ENCODE results near the gene HLA-DOB. TPM values are rescaled to one million over a fixed set of nuclear protein-coding genes. Genes with fewer than 3 reads are reported as not detected.
"Not testable (repeated sequence)": the region's sequence is repeated elsewhere in the genome, so short reads cannot be mapped to it uniquely, and the experiment has no call there.

Gene HLA-DOB
- total RNA-seq, 1 donor from 2014 or later = 1.9 TPM

DNA sequence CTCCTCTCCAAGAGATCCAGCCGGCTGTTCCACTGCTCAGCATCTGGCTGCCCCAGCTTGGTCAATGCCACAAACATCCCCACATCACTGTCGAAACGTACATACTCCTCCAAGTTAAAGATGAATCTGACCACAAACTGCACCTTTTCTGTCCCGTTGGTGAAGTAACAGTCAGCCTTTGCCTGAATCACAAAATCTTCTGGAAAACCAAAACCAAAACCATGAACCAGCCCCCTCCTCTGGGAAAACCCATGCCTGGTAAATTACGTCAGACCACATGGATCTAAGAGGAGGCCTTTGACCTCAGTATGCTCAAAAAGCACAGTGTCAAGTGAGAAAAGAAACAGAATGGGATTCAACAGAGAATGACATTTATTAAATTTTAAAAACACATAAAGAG lies 1.7 kb downstream of the HLA-DOB start:
- DNase-seq (ENCODE audit: low spot score) = no peak

DNA sequence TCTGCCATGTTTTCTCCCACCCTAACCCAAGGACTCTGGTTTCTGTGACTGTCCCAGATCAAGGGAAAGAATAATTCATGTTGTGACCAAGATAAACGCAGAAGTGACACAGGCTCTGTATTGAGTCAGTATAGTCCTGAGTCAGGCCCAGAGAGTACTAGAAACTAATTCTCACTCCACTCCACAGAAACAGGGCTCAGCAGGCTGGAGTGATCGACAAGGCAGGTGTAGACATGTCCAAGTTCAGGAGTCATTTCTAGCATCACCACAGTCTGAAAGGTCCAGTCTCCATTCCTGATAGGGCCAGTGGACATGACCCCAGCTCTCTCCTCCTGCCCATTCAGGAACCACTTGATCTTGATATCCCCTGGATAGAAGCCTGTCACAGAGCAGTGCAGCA lies 2.7 kb downstream of the HLA-DOB start:
- DNase-seq (ENCODE audit: low spot score) = no peak

DNA sequence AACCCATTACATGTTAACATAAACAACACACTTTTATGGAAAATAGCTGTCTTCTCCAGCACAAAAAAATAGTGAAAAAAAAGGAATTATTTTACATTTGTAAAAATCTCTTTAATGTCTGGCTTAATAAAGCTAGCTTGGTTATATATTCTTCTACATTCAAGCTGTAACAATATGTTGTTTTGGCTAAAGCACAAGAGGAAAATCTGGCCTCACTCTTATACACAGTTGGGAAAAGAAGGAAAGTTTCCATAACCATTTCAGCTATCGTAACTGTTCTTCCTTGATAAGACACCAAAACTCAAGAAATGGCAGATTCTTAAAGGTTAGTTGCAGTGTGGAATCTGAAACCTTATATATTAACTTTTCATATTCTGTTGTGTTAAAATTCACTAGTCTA lies 7.6 kb downstream of the HLA-DOB start:
- DNase-seq (ENCODE audit: low spot score) = no peak

DNA sequence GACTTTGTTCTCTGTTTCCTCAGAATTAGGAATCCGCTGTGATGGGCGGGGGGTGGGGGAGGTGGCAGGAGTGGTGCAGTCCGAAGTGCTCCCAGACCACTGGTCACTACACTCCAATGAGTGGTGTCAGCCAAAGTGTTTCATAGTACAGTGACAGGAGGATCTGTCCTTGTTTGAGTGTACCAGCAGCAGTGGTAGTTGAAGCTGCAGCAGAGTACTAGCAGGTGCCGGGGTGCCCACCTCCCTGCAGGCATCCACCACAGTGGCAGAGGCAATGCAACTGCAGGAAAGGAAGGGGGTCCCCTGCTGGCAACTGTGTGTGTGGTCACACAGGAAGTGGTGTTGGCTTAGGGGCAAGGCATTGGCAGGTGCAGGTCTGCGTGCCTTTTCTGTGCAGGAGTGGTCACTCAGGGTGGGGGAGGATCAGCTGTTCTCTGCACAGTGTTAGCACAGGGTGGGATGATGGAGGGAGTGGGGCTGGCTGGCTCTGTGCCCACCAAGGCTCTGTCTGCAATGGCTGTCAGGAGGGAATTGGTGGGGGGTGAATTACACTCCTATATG lies 9.7 kb downstream of the HLA-DOB start:
- DNase-seq (ENCODE audit: low spot score) = no peak

DNA sequence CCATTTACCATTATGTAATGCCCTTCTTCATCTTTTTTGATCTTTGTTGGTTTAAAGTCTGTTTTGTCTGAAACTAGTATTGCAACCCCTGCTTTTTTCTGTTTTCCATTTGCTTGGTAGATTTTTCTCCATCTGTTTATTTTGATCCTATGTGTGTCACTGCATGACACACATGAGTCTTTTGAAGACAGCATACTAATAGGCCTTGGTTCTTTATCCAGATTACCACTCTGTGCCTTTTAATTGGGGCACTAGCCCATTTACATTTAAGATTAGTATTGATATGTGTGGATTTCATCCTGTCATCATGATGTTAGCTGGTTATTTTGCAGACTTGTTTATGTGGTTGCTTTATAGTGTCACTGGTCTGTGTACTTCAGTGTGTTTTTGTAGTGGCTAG lies 11.4 kb downstream of the HLA-DOB start:
- not testable (repeated sequence) for DNase-seq (ENCODE audit: low spot score)

DNA sequence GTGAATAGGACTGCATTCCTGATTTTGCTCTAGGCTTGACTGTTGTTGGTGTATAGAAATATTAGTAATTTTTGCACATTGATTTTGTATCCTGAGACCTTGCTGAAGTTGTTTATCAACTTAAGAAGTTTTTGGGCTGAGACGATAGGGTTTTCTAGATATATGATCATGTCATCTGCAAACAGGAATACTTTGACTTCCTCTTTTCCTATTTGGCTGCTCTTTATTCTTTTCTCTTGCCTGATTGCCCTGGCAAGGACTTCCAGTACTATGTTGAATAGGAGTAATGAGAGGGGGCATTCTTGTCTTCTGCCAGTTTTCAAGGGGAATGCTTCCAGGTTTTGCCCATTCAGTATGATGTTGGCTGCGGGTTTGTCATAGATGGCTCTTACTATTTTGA lies 13.4 kb downstream of the HLA-DOB start:
- DNase-seq (ENCODE audit: low spot score) = no peak

DNA sequence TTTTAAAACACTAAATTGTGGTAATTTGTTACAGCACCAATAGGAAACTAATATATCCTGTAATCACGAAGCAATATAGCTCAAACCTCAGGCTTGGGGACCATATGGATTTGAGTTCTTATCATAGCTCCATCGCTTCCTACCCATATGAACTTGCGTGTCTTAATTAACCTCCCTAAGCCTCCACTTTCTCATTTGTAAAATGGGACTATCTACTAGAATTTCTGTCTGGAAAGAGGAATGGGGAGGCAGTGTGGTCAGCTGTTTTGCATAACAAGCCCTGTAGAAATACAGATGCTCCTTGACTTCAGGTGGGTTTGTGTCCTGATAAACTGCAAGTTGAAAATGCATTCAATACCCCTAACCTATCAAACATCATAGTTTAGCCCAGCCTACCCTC lies 17.1 kb downstream of the HLA-DOB start:
- DNase-seq (ENCODE audit: low spot score) = no peak

DNA sequence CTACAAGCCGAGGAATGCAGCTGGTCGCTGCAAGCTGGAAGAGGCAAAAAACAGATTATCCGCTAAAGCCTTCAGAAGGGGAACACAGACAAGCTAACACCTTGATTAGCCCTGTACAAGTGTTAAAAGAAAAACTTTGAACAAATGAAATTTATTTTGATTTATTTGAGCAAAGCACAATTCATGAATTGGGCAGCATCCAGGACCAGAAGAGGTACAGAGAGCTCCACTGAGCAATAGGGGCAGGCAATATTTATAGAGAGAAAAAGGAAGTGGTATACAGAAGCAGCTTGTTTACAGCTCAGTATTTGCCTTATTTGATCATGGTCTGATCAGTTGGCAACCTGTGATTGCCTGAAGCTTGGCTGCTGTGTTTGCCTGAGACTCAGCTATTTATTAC lies 17.6 kb downstream of the HLA-DOB start:
- DNase-seq (ENCODE audit: low spot score) = no peak

DNA sequence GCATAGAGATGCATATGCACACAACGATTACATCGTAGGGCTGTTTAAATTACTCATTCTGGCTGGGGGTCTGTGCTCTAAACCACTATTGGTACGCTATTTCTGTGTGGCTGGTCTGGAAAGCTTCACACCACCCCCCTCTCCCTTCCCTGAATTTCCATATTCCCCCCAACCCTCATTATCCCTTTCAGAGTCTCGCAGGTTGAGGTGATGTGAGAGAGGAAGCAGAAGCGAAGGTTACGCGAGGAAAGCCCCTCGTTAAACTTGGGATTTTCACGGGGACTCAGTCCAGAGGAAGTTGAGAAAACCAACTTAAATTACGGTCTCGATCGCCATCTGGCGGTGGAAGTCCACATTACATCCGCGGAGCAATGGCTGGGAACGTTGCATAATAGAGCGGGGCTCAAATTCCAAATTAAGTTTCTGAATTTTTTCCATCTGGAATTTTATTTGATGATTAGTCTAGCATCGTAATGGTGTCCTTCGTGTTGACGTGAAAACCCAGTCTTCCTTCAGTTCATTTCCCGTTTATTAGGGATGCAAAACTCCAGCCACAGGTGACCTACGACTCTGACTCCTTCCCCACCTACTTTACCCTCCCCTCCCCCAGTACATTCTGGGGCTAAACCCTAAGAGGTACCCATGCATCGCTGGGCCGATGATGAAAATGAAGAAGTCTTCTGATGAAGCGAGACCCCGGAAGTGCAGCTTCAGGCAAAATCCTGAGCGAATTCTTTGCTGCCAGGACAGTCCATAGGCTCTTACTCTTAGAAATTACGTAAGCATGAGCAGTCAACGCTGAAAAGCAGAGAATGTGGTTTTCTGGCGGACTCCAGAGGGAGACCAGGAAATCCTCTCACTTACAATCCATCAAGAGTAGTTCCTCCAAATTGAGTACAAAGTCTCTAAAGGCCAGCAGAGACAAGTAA lies 19.7 kb downstream of the HLA-DOB start:
- peak; percentile 82 for DNase-seq (ENCODE audit: low spot score)

DNA sequence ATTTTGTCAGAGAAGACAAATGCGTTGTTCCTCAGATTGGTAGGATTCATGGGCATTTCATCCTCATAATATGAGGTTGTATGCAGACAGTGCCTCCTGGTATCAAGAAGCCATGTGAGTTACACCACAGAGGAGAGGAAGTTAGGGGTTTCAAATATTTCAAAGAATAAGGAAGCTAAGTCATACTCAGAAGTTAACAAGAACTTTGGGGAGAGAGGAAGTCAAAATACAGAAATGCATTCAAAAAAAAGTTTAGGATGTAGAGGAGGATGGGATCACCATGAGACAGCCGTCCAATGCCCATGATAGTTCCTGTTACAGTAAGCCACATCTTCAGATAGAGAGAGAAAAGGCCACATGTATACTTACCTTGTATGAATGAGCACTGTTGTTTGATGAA lies 22.3 kb downstream of the HLA-DOB start:
- DNase-seq (ENCODE audit: low spot score) = no peak

DNA sequence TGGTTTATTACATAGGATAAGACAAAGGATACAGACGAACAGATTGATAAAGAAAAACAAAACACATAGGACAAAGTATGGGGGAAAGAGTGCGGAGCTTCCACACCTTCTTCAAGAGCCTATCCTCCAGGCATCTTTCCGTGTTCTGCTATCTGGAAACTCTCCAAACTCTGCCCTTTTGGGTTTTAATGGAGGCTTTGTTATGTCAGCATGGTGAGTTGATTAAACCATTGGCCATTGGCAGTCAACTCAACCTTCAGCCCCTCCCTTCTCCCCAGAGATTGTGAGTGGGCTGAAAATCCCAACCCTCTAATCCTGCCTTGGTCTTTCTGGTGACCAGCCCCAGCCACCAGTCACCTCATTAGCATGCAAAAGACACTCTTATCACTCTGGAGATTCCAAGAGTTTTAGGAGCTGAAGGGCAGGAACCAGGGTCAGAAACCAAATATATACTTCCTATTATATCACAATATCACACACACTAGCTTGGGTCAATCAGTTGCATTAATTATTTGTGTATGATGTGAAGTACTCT lies 23.8 kb downstream of the HLA-DOB start:
- DNase-seq (ENCODE audit: low spot score) = no peak

DNA sequence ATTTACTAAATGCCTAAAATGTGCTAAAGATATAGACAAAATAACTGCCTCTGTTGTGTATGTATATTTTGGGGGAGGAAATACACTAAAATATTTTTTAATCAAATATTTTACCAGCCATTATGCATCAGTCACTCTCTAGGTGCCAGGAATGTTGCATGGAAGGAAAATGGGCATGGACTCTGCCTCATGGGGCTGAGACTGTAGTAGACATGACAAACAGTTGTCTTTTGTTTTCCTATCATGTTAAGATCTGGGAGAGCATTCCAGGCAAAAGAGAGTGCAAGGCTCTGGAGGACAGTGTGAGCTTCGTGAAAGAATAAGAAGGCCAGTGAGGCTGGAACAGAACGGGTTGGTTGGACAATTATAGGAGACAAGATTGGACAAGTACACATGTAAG lies 26.5 kb downstream of the HLA-DOB start:
- DNase-seq (ENCODE audit: low spot score) = no peak

DNA sequence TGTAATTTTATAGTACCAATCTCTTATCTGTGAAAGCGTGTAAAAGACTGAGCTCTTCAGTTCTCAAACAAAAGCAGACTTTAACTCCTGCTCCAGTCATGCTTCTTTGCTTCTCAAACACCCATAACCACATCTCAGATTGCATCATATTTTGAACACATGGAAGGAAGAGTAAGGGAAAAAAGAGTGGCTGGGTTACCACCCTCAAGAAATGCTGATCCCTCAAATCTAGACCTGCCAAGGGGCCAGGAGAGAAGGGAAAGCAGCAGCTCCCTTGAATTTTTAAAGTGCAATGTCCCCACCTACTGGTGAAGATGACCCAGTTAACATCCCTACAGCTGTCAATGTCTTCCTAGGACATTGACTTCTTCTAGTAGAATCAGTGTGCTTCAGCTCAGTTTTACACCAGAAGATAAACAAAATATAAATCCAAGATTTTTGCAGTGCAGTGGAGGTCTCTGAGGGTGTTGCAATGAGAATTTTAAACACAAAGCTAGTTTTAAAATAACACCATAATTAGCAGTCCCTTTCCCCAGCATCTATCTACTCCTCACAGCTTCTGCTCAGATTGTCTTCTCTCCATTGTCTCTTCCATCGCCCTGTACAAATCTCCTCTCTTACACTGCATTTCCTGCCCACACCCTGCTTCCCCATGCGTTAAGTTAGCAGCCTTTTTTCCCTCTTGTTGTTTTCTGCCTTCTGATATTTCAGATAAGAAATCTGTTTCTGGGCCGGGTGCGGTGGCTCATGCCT lies 30.8 kb downstream of the HLA-DOB start:
- DNase-seq (ENCODE audit: low spot score) = peak; percentile 46

DNA sequence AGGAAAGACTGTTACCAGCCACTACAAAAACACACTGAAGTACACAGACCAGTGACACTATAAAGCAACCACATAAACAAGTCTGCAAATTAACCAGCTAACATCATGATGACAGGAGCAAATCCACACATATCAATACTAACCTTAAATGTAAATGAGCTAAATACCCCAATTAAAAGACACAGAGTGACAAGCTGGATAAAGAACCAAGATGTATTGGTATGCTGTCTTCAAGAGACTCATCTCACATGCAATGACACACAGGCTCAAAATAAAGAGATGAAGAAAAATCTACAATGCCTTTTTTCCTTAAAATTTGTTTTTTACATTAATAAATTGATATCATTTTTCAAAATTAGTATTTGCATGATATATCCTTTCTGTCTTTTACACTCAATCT lies 33.9 kb downstream of the HLA-DOB start:
- DNase-seq (ENCODE audit: low spot score) = not testable (repeated sequence)

DNA sequence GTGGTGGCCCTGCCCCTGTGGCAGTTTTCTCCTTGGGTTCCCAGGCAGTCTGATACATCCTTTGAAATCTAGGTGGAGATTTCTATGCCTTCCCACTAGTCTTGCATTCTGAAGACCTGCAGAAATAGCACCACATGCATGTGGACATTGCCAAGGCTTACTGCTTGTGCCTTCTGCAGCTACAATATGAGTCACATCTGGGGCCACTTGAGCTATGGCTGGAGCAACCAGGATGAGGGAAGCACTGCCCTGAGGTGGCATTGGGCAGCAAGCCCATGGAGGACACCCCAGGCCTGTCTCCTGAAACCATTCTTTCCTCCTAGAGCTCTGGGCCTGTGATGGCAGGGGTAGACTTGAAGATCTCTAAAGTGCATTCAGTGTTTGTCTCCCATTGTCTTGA lies 37.8 kb downstream of the HLA-DOB start:
- no peak for DNase-seq (ENCODE audit: low spot score)

DNA sequence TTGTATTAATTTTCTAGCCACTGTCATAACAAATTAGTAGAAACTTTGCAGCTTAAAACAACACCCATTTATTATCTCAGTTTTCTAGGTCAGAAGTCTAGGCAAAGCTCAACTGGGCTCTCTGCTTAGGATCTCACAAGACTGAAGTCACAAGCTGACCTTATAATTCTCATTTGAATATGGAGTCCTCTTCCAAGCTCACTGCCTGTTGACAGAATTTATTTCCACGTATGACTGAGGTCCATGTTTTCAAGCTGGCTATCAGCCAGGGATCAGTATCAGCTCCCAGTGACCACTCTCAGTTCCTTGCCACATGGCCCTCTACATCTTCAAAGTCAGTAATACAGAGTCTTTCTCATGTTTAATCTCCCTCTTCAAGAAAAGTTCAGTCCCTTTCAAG lies 41.7 kb downstream of the HLA-DOB start:
- no peak for DNase-seq (ENCODE audit: low spot score)

DNA sequence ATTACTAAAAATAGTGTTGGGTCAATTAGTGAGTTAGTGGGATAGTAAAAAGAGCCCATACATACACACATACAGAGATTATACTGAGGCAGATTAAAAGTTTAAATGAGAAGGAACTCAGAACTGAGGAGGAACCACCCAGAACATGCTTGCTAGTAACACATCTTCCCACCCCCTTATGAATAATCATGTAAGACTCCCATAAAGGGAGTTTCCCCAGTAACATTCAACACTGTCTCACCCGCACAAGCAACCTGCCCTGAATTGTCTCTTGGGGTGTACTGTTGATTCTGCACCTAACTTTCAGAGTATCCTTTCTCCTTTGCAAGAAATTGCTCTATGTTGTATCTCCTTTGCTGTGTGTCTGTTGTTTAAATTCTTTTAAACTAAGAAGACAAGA lies 42.4 kb downstream of the HLA-DOB start:
- no peak for DNase-seq (ENCODE audit: low spot score)

DNA sequence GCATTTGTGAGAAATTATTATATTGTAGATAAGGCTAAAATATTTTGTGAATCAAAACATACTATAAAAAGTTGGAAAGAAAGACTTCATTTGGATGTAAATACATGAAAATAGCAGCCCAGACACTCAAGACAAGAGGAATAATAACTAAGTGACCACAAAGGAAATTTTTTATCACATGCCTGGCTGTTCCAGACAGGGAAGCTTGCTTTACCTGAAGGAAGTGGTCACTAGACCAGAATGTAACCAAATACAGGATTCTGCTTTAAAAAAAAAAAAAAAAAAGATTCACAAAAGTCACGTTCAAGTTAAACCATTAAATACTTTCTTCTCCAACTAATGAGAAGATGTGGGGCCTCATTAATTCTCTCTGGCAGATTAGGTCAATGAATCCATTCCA lies 44.1 kb downstream of the HLA-DOB start:
- no peak for DNase-seq (ENCODE audit: low spot score)

DNA sequence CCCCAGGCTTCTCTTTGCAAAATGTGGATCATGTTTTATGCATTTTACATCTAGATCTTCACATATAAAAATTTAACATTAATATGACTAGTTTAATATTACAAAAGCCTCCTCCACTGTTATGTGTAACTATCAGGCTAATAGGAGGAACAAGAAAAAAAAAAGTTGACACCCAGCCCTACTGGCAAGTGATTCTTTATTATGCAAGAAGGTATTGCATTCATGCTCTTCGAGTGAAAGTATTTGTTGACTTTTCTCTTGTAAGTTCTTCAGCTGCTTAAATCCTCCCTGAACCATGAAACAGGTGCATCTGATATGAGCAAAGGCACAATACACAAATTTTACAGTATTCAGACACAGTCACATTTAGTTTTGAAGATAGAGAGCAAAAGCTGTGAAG lies 52.8 kb downstream of the HLA-DOB start:
- DNase-seq (ENCODE audit: low spot score) = no peak

DNA sequence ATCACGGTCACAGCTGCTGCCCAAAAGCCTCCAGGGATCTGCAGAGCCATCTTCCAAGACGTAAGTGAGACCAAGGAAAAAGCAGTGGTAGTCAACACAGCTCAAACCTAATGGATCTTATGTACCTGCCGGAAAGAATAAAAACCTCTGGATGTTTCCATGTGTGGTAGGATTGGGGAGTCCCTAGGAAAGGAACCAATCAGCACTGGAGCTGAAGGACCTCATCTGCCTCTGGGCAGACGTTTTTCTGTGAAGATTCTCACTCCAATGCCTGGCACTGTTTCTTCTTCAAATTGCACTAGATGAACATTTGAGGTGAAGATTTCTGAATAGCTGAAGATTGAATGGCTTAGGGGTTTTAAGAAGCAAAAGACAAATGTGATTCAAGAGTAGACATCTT lies 53.4 kb downstream of the HLA-DOB start, which contains the start of gene HLA-DQB2:
Gene HLA-DQB2 (minus strand): TSS at position 112 of the 400 bp plus-strand sequence. CDS start 62 bp downstream, at position 50.
- DNase-seq (ENCODE audit: low spot score) = no peak

All from ureter (tissue), 1 donor.